Superior temporal gyrus (tissue), 1 donor: ENCODE data around the gene CACNA2D2.

Experiments
- DNase-seq: peaks from one replicate; pipeline ENCODE4 v3.0.0-alpha.2; 2016; ENCODE audit errors: extremely low spot score

The CACNA2D2 gene

DNA sequence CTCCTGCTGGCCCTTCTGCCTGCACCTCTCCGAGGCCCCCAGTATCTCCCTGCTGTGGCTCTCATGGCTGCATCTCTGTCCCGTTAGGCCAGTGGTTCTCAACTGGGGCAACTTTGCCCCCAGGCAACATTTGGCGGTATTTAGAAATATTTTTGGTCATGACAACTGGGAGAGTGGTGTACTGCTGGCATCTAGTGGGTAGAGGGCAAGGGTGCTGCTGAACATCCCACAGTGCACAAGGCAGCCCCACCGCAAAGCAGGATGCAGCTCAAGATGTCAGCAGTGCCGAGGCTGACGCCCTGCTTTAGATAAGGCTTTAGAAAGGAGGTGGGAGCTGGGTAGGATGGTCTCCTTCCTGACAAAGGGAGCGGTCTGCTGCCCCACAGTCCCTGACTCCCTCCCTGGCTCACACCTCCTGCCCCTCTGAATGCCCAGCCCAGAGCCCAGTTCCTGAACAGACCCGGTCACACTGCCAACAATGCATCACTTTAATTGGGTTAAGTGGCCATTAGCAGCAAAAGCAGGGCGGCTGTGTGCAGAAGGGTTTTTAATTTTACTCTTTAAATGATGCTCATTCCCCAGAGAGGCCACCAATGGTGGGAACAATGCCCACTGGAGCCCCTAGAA lies 75.3 kb downstream of the CACNA2D2 start:
- no peak for DNase-seq

DNA sequence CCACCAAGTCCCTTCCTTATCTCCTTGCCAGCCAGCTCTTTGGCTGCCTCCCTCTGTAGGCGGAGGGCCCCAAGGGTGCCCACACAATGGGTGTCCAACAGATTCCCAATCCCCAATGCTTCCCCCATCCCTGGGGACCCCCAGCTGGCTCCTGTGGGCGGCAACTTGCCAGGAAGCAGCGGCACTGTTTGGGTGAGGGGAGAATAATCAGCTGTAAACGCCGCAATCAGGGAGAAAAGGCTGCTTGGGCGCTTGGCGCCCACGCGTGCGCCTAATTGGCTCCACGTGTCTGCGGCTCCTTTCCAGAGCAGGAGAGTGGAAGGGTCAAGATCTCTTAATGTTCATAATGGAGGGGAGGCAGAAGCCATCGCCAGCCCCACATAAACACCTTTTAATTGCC lies 76.2 kb downstream of the CACNA2D2 start:
- no peak for DNase-seq

DNA sequence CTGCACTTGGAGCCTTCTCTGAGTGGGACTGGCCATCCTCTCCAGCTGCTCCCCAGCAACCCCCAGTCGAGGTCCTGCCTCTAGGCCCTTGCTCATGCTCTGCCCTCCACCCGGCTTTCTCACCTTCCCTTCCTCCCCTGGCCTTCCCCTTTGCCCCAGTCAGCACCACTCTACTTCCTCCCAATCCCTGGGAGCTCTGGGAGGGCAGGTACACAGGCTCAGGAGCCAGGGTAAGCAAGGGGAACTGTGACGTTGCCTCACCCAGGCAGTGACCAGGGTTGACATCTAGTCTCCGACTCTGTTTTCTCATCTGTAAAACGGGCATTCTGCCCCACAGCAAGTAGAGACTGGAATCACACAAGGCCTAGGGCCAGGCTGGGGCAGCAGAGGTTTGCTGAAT lies 77.5 kb downstream of the CACNA2D2 start:
- no peak for DNase-seq

DNA sequence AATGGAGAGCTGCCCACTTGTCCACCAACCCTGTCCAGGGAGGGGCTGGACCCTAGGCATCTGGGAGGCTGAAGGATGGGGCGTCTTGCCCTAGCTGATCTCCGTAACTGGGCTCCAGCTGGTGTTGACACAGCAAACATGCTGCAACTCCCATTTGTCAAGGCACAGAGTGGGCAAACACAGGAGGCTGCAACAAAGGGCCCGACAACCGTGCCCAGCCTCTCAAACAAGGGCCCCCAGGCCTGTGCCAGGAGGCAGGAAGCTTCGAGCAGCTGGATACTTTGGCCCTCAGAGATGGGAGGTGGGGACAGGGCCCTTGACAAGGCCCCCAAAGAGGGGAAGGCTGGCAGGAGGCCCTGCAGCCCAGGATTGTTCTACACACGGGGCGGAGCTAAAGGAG lies 79.9 kb downstream of the CACNA2D2 start:
- DNase-seq = no peak

DNA sequence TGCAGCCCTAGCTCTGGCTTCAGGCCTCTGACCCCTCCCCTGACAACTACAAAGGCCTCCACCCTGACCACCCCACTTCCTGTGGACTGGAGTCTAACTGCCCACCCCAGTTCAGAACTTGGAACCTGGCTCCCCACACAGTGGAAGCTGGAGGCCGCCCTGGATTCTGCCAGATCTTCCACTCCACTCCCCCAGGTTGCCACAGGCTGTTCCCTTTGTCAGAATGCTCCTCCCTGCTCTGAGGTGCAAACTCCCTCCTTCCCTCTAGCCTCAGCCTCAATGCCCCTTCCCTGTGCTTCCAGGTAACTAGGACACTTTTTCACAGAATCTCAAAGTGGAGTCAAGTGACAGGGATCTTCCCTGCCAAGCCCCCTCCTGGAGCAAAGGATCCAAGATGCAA lies 81.3 kb downstream of the CACNA2D2 start:
- DNase-seq = no peak

DNA sequence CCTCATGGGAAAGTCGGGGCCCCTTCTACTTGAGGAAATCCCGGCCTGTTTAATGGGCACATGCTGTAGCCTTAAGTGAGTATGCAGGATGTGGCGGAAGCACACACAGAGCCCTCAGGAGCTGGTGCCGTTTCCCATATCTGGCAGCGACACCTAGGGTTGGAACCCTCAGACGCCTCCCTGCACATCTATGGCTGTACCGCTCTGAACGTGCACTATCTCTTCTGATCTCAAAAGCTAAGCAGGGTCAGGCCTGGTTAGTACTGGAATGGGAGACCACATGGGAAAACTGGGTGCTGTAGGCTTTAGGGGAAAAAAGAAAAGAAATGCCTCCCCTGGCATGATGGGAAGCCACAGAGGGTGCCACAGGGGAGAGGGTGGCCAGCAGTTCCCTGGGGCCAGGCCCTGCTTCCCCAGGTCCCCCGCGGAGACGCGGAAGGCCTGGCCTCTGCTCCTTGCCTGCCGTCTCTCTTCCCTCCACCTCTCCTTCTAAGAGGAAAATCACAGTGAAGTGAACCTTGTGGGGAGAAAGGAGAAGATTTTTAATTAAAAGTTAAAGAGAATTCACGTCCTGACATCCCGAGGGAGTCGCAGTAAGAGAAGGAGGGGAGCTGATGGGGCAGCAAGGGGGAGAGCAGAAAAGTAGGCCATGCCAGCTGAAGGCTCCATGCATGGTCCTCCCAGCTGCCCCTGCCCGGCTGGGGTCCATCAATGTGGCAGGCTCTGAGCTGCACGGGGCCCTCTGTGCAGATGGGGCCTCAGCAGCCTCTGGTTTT lies 83.7 kb downstream of the CACNA2D2 start:
- no peak for DNase-seq

DNA sequence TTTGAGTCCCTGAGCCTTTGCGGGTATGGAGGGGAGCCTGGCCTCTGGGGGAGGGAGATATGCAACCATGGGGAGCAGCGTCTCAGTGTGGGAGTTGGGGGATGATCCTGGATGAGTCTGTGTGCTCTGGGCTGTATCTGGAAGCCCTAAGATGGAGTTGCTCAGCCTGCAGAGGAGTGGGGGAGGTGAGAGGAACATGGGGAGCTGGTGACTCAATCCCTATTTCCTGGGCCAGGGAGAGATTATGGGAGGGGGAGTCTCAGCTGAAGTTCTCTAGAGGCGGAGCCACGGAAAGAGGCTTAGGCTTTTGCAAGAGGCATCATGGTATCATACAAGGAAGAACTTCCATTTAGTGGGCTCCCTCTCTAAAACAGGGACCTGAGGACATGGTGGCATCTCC lies 84.6 kb downstream of the CACNA2D2 start:
- no peak for DNase-seq

DNA sequence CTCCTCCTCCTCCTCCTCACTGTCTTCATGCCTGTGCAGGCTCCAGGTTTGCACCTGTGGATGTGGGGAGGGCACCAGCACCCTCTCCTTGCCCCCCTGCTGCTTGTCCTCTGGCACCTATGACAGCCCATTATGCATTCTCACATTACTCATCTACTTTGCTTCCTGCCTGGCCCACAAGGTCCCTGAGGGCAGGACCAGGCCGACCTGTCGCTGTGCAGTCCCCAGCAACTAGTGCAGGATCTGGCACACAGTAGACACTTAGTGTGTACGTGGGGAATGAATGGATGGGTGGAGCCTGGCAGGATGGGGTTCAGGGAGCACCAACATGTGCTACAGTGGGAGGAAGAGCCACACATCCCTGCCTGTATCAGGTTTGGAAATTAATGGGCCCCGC lies 85.8 kb downstream of the CACNA2D2 start:
- no peak for DNase-seq

DNA sequence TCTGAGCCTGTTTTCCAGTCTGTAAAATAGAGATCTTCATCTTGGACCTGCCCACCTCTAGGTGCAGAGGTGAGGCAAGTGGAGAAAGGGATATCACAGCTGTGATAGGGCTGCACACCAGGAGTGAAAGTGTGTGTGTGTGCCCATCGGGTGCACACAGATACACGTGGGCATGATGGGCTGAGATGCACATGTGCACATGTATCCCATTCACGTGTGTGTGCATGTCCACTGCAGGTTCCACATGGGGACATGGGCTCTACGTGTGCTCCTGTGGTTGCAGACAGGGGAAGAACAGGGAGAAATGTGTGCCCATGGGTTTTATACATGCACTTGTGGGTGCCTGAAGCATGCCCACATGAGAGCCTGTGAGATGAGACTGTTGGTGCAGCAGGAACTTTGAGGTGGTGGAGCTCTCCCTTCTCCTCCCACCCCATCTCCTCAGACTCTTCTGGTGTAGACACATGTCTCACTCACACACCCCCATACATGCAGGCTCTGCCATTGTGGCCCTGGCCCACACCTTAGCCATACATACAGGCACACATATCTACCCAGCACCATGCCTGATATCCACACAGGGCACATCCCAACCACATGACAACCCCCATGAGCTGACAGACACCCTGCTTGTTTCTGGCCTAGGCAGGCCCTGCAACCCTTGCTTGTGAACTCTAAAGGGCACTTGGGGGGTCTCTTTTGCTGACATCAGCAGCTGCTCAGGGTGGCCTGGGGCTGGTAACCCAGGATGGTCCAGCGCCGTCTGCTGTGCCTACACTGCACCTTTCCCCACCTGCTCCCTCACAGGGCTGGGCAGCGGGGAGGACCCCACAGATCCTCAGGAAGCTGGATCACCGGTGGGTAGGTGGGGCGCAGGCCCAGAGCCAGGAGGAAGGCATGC lies 86.4 kb downstream of the CACNA2D2 start:
- no peak for DNase-seq

DNA sequence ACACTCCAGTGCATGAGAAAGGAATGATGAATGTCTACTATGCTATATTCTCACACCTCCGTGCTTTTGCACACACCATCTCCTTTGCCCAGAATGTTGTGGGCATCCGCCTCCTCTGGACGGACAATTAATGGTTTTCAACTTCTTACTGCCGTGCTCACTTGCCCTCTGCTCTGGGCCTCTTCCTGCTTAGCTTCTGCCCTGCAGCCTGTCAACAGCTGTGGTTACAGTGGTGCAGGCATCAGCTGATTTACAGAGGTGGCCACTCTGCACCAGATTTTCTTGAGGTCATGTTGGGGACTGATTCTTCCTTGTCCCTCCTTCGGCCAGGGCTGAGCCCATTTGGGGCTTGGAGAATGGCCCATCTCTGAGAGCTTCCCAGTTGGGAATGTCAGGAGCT lies 87.6 kb downstream of the CACNA2D2 start:
- no peak for DNase-seq

DNA sequence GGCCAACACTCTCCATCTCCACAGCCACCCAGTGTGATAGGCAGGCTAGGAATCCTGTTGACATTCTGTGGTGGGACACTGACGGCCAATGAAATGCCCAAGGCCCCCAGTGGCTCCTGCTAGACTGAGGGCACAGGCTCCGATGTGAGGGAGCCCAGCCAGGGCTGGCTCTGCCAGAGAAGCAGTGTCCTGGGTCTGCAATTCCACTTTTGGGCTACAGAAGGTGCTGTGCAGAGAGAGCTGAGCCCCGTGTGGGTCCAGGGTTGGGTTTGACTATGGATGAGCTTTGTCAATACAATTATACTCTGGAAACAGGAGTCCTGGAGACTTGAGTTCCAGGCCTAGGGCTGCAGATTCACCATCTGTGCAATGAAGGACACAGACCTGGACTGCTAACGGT lies 88.4 kb downstream of the CACNA2D2 start:
- no peak for DNase-seq

DNA sequence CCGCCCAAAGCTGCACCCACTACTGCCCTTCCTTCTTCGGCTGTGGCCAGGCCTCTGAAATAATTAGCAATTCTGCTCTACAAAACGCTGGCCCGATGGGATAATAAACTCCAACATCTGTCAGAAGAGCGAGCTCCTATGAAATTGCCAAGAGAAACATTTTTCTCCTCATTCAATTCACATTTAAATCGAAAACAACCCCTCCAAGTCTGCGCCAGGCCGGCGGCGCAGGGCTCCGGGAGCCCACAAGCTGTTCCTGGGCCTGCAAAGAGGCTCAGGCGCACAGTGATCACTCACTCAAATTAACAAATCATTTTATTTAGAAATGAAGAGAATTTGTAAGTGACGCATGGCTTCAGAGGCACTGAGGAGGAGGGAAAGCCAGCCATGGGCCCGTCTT lies 88.8 kb downstream of the CACNA2D2 start:
- no peak for DNase-seq

DNA sequence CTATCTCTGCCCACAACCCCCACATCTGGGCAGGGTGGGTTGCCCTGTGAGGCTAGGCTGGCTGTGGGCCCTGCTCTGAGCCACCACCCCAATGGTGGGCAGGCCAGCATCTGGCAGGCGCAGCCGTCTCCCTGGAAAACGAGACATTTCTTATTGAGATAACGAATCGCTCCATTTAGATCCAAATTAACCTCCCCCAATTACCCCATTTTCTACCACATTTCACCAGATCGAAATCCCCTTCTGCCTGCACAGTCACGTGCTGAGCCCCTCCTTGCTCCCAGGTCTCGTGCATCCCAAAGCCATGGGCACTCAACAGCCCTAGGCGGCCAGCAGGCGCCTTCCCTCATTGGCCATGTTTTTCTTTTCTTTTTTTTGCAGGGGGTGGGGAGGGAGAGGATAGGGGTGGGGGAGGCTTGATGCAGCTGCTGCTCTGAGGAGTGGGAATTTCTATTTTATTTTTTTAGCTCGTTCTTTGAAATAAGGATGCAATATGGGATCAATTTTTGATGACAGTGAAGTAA lies 91.1 kb downstream of the CACNA2D2 start:
- DNase-seq = no peak

DNA sequence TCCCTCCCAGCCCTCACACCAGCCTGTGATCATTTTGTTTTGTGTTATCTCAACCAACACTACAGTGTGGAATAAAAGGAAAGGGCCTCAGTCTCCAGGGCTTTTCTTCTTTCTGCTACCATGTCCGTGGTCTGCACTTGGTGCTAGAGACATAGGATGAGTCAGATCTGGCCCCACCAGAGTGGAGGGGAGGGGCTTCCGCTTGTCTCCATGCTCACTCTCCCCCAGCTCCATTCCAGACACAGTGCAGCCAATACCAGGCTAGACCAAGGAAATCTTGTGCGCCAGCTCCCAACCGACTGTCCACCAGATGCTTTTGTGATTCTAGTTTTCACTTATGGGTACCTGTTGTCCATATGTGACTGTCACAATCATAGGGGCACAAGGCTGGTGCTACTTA lies 92.2 kb downstream of the CACNA2D2 start:
- DNase-seq = no peak

DNA sequence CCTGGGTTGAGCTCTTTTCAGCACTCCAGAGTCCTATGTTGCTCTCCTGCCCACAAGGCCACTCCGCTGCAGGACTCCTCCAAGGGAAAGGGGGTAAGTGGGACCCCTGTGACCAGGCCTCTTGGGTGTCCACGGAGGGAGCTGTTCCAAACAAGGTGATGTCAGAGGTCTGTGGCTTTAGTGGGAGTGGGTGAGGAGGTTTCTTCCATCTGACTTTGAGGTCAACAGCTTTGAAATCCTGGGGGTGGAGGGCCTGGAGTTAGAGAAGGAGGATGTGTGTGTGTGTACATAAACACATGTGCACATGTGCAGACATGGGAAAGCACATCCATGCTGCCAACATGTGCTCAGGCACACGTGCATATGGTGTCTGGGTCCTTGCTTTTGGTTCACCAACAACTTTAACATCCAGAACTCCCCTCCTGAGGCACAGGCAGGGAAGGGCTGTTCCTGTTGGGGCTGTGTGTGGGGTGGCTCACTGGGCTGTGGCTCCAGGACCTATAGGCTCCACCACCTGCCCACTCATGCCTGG lies 92.8 kb downstream of the CACNA2D2 start:
- no peak for DNase-seq

DNA sequence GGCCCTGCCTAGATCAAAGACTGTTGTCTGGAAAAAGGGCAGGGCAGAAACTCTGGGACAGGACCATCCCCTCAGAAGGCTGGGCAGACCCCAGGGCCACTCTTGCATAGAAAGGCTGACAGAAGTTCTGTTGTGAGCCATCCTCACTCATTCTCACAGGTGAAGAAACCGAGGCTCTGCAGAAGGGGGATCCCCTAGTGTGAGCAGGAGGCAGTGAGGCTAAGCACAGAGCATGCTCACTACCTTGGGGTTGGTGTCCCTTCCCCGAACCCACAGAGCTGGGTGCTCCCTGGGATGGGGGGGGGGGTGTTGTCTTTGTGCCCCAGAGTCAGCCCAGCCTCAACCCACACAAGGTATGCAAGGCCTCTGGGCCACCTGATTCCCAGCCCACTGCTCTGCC lies 93.2 kb downstream of the CACNA2D2 start:
- DNase-seq = no peak

DNA sequence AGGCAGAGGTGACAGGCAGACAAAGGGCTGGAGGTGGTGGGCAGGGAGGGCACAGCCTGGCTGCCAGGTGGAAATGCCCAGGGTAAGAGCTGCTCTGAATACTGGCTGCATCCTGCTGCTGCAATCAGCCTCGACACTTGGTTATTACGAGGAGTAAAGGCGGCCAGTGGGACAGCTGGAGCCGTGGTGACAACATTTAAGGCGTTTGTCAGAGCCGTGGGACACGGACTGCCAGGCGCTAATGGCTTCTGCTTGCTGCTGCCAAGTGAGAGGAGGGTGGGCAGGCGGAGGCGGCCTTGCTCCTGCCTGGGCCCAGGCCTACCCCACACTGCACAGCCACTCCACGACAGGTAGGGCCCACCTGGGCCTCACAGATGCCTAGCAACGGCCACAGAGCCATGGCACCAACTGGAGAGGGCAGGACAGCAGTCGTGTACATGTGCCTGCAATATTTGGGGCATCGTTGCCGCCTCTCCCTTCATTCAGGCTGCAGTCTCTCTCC lies 94.9 kb downstream of the CACNA2D2 start:
- DNase-seq = no peak

DNA sequence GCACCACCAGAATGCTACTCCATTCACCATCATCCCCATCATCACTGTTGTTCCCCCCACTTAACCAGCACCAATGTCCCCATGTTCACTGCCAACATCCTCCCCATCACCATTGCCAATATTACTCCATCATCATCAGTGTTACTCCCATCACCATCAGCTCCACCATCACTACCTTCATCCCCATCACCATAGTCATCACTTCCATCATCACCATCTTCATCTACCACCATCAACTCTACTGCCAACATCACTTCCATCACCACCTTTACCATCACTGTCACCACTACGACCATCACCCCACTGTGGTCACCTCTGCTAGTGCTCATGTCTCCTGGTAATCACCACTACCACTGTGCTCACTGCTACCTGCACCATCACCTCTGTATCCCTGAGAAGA lies 96.9 kb downstream of the CACNA2D2 start:
- no peak for DNase-seq

DNA sequence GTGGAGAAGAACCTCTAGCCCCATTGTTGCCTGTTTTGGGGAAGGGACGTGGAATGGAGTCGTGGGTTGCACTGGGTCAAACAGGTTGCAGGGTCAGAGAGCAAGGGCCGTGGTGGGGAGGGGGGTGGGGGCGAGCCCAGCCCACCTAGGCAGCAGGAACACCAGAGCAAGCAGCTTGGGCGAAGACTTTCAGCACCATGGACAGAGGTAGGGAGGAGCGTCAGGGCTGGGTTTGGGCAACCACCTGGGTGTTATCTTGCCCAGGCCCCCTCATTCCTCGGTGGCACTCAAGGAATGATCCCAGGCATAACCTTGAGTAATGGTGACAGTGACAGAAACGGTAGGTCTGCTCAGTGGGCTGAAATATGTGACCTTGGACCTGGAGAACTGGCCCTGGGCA lies 98.2 kb downstream of the CACNA2D2 start:
- no peak for DNase-seq

DNA sequence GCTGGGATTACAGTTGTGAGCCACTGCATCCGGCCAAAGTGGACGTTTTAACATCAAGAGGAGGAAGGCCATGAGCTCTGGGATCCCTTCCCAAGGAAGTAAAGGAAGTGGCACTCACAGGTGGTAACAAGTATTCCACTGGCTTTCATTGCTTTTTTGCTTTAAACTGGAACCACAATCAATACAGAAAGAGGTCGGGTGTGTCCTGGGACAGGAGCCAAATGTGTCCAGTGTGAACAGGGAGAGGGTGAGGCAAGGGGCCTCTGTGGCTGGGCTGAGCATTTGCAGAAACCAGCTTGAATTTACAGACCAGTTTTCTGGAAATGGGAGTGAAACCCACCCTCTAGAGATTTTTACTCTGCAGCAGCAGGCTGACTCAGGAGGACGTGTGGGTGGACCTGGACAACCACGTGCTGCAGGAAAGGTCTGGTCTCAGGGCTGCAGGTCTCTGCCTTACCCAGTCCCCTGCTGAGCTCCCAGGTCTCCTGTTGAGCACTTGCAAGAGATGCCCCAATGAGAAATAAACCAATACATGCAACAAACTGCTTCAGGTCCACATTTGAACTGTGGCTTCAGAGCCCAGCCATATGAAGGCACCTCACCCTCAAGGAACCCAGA lies 101.3 kb downstream of the CACNA2D2 start:
- DNase-seq = no peak

DNA sequence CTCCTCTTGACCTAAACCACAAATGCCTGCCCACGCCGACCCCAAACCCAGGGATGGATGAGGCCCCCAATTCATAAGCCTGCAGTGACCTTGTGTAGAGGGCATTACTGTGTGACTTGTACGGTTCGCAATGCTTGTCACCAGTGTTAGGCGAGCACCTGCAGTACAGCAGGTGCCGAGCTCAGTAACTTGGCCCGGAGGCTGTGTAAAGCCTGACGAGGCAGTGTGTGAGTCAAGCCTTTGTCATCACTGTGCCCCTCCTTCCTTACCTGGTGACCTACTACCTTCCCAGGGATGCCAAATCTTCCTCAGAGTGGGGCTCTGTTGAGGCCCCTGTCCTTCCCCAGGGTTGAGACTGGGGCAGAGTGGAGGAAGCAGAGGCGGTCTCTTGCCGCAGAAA lies 106.9 kb downstream of the CACNA2D2 start:
- DNase-seq = no peak
